NCI-H446 (cell line): ENCODE results near the gene ITPK1.

ENCODE experiments used
- DNase-seq, 2 experiments: peaks; one replicate each; lab custom pipeline; 2025; lab: John Stamatoyannopoulos, UW

ITPK1 gene

DNA sequence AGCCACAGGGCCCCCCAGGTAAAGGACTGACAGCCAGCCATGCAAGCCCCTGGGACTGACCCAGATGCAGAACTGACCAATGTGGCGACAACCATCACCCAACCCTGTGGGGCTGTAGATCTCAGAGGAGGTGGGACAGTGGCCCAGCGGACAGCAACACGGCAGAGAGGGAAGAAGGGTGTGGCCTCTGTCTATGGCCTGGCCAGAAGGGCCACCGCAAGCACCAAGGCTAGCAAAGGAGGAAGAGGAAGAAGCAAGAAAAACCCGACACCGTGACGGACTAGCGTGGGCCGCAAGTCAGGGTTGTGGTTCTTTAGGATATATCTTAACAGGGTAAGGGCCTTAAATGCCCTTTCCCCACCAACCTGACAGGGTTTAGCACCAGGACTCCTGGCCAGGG, 71.2 kb downstream of the ITPK1 start:
- no peak for DNase-seq

- DNase-seq: no peak
Observed at GRCh38 chr14:93044121-93044520, 71.6 kb downstream of the ITPK1 start.

DNA sequence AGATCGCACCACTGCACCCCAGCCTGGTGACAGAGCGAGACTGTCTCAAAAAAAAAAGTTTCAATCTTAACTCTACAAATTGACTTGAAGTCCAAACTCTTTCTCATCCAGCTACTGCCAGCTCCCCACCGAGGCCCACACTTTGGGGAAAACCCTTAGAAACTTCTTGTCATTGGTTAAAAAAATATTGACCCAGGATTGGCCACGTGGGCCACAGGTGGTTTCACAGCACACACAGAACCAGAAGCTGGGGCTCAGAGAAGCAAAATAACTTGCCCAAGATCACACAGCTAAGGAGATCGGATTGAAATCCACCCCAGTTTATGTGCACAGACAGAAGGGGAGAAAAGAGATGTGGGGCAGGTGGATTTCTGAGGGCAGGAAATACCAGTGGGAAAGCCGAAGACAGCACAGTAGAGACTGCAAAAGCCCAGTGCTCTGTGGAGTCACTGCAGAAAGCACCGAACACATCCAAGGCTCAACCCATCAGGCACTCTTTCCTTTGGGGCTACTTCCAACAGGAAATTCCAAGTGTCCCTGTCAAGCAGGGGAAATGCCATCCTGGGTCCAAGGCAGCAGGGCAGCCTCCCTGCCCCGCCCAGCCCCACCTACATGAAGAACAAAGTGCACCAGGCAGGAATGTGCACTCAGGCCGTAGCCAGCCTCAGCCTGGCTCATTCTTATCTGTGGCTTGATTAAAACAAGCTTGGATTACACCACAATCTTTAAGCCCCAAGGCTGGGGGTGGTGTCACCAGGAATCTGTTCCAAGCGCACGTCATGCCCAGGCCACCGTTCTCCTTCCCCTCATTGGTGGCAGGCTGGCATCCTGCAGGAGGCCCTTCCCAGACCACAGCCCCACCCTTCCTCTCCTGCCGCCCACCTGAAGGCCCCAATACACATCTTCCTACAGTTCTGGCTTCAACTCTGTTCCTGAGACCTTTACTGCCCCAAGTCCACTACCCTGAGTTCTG, 72.5 kb downstream of the ITPK1 start:
- no peak for DNase-seq

- no peak for DNase-seq
Observed at GRCh38 chr14:93041830-93042229, 73.9 kb downstream of the ITPK1 start.

DNA sequence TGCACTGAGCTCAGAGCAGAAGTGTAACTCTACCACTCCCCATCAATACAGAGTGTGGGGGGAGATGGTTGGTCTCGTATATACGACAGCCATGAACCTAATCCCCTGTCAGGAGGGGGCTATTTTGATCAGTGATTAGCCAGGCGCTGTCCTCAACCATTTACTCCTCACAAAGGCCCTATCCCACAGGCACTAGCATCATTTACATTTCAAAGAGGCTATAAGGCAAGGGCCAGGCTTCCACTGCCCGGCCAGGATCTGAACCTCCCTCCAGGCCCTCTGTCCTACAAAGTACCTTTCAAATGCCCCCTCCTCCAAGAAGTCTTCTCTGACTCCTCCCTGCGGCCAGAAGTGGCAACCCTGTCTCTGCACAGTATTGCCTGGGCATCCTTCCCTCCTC, 74.7 kb downstream of the ITPK1 start:
- DNase-seq: no peak

GRCh38 chr14:93040443-93040842, 75.3 kb downstream of the ITPK1 start:
- no peak for DNase-seq

- no peak for DNase-seq
Observed at GRCh38 chr14:93039649-93040315, 75.9 kb downstream of the ITPK1 start.

GRCh38 chr14:93037351-93037750, 78.4 kb downstream of the ITPK1 start:
- DNase-seq: no peak

GRCh38 chr14:93036652-93037345, 78.9 kb downstream of the ITPK1 start:
- DNase-seq: no peak

DNA sequence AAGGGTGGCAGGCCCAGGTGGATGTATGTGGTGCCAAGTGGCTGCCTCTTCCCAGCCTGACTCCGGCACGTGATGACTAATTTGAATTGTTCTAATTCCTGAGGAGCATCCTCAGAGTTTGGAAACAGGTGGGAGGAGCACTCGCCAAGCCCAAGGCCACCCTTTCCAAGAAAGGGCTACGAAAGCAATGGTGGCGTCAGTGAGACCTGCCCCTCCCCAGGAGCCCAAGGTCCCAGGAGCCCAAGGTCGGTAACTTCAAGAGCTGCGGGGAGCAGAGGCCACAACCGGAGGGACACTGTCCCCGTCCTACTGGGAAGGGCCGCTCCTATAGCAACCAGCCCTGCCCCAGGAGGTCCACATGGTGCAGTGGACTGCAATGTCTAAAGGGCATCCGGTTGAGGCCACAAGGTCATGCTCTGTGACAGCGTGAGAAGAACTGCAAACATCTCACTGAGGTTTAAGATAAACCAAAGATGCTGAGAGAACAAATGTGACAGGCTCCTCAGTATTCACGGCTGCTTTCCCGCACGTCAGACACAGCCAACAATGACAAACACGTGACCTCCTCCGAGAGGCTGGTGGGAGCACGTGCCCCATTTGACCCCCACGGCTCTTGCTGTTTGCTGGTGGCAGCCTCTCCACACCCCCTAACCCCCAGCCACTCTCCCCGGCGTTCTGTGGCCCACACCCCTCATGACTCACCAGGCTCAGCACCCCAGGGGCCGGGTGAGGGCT, 79.6 kb downstream of the ITPK1 start:
- DNase-seq: no peak

DNA sequence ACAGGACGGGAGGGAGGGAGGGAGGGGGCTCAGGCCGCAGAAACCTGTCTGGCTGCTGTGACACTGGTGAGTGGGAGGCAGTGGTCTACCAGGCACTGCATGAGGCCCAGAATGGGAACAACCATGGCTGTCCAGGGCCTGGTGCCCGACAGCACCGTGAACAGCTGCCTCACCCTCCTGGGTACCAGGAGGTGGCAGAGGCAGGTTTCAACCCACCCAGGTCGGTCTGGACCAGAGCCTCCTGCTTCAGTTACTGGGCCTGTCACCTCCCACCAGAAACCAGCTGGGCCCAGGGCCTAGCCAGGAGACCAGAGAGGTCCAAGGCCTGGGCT, 80.2 kb downstream of the ITPK1 start:
- DNase-seq: no peak

DNA sequence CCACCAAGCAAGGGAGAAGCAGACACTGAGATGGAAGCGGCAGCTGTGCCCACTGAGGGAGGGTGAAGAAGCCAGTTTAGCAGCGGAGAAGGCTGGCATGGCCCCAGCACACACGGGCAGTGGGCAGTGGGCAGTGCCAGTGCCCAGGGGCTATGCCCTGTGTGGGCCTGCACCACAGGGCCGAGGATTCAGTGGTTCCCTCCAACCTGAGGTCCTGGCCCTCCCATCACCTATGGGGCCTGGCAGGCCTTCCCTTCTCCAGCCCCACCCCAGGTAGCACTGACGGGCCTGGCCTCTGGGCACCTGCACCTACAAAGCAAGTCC, 81.1 kb downstream of the ITPK1 start:
- no peak for DNase-seq

- no peak for DNase-seq
Observed at GRCh38 chr14:93033983-93034670, 81.6 kb downstream of the ITPK1 start.

DNA sequence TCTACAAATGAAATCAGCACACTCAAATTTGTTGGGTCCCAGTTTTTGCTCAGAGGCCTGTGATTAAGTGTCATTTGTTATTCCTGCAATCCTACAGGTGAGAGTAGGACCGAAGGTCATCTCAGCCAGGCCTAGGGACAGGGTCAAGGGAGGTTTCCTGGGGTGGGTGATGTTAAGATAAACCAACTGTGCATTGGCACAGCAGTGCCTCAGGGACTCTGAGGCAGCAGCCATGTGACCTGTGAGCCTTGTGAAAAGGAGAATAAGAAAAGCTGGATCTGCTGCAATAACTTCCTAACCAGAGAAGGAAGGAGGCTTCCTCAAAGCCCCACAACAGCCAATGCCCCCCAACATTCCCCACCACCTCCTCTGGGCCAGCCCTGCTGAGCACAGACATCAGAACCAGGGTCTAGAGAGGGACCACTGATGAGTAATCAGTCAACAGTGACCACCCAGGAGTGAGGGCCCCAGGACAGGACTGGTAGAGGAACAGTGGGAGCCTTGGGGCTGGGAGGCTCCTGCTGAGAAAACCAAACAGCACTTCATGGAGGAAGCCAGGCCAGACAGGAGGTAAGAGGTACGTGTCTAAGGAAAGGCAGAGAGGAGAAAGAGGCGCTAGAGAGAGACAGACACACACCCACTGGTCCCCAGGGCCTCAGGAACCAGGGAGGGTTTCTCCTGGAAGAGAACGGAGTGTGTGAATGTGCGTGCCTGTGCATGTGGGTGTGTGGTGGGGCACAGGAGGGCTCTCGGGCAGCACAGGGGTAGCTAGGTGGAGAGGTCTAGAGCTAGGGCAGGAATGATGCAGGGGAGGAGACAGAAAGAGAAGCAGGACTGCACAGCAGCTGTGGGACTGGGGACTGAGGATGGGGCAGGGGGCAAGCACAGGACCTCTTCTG, 82.4 kb downstream of the ITPK1 start:
- DNase-seq: no peak

- DNase-seq: no peak
Observed at GRCh38 chr14:93032421-93032936, 83.2 kb downstream of the ITPK1 start.

DNA sequence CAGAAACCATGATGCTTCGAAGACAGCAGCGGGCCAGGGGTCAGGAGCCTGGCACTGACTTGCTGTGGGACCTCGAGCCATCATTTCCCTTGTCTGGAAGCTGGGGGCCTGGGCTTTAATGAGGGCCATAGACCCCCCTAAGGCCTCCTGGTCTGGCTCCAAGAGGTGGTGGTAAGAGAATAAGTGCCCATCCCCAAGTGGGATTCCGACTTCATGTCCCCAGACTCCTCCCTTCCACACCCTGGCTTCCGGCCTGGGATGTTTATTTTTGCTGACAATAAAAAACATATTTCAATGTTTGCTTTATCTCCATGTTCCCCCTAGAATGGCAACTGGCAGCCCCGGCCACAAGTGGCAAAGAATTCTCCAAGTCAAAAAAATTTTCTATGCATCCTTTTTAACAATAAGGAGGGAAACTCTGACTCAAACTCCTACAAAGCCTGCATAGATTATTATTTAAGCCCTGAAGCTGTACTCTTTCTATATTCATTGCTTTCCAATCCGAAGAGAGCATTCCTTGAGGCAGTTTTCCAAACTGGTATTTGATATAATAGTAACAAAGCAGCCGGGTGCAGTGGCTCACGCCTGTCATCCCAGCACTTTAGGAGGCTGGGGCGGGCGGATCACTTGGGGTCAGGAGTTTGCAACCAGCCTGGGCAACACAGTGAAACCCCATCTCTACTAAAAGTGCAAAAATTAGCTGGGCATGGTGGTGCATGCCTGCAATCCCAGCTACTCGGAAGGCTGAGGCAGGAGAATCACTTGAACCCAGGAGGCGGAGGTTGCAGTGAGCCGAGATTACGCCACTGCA, 84.0 kb downstream of the ITPK1 start:
- no peak for DNase-seq

GRCh38 chr14:93030761-93031160, 85.0 kb downstream of the ITPK1 start:
- DNase-seq: no peak

DNA sequence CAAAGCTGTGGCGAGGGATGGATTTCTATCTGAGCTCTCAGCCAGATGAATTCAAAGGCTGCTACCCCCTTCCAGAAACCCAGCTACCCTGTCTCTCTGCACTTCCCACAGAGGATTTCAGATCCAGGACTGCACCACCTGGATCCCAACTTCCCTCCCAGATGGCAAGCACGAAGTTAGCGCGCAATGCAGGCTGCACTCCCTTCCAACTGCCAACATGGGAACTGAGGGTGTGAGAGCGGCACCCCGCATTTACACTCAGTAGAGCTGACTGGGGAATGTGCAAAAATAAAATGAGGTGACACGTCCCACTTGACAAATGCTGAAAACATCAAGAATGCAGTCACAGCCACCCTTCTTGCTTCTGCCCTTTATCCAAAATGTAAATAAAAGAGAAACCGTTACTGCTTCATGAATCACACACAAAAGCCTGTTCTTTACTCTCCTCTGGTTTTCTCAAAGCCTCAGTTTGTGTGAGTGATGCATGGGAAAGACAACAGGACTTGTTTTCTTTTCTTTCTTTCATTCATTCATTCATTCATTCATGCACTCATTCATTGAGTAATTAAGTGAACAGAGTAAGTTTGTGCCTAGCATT, 85.7 kb downstream of the ITPK1 start:
- no peak for DNase-seq

GRCh38 chr14:93029417-93029816, 86.3 kb downstream of the ITPK1 start:
- no peak for DNase-seq
